ENCODE results near the gene PPP1R14C. TPM values are rescaled to one million over a fixed set of nuclear protein-coding genes. Genes with fewer than 3 reads are reported as not detected.

The PPP1R14C gene
- total and polyA plus RNA-seq, 10 of the 15 experiments (the other 5 are each of a cell fraction or from before 2014, with no cell fraction given) = 0.07 to 1.6 (median 0.13) TPM; not detected in 4

DNA sequence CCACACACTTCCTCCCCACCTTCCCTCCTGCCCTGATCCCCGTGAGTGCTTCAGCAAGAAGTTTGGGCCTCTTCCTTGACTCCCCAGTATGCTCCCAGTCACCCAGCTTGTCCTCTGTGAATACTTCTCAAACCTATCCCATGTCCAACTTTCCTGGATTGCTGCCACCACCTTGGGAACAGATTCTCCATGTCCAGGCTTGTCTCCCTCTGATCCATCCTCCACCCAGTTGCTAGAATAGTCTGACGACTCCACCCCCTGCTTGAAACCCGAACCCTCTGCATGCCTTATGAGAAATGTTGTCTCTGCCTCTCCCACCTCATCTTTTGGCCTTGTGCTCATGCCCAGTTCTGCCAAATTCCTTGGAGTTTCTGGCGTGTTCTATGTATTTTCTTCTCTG lies 108.0 kb downstream of the PPP1R14C start:
- Histone ChIP-seq H3K4me3 (no peak overlapping the region), H3K36me3 (ENCODE audit: control insufficient read depth in 2 of 2, insufficient read depth in 2 of 2, low read length in 1 of 2) (no peaks in the 10 kb centered on the region), H2AFZ (ENCODE audit: control insufficient read depth, low read depth, low read length) (no peak overlapping the region), H3K4me1 (ENCODE audit: control insufficient read depth, insufficient read depth, low read length) (no peaks in the 10 kb centered on the region), H3K27ac (ENCODE audit: control insufficient read depth, insufficient read depth) (no peak overlapping the region), H3K9ac (ENCODE audit: control insufficient read depth, insufficient read depth, low read length) (no peak overlapping the region), H3K79me2 (ENCODE audit: control insufficient read depth, insufficient read depth, low read length) (no peaks in the 10 kb centered on the region), H3K4me2 (ENCODE audit: control insufficient read depth, insufficient read depth) (no peak overlapping the region), H3K27me3 (replicated peaks in 1 of 2; ENCODE audit: control insufficient read depth in 2 of 2, insufficient read depth in 2 of 2, low read length in 1 of 2) (peaks cover under 1 to 2% of the 10 kb centered on the region in 2 experiments; a peak in 3 of 4 replicates), H4K20me1 (ENCODE audit: control insufficient read depth, insufficient read depth) (no peaks in the 10 kb centered on the region), H3K9me3 (replicated peaks; ENCODE audit: control insufficient read depth, insufficient read depth, low read length) (peaks cover 1% of the 10 kb centered on the region; the same call in 2 of the 3 replicates)
- TF ChIP-seq, protein P1, sequence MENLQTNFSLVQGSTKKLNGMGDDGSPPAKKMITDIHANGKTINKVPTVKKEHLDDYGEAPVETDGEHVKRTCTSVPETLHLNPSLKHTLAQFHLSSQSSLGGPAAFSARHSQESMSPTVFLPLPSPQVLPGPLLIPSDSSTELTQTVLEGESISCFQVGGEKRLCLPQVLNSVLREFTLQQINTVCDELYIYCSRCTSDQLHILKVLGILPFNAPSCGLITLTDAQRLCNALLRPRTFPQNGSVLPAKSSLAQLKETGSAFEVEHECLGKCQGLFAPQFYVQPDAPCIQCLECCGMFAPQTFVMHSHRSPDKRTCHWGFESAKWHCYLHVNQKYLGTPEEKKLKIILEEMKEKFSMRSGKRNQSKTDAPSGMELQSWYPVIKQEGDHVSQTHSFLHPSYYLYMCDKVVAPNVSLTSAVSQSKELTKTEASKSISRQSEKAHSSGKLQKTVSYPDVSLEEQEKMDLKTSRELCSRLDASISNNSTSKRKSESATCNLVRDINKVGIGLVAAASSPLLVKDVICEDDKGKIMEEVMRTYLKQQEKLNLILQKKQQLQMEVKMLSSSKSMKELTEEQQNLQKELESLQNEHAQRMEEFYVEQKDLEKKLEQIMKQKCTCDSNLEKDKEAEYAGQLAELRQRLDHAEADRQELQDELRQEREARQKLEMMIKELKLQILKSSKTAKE (IDR thresholded peaks at IDR 0.05; ENCODE audit: low read depth, poor library complexity, severe bottlenecking) = no peak
- TF ChIP-seq EZH2 (IDR thresholded peaks at IDR 0.05; ENCODE audit: borderline replicate concordance, control insufficient read depth, low read depth, low read length) (no peak), POLR2AphosphoS2 (IDR thresholded peaks at IDR 0.05; ENCODE audit: low read depth, low read length) (no peak), BMI1 (IDR thresholded peaks at IDR 0.05; ENCODE audit: borderline replicate concordance) (no peak), SIN3A (IDR thresholded peaks at IDR 0.05; ENCODE audit: low read depth, low read length) (no peak)
- TF ChIP-seq, protein P2, sequence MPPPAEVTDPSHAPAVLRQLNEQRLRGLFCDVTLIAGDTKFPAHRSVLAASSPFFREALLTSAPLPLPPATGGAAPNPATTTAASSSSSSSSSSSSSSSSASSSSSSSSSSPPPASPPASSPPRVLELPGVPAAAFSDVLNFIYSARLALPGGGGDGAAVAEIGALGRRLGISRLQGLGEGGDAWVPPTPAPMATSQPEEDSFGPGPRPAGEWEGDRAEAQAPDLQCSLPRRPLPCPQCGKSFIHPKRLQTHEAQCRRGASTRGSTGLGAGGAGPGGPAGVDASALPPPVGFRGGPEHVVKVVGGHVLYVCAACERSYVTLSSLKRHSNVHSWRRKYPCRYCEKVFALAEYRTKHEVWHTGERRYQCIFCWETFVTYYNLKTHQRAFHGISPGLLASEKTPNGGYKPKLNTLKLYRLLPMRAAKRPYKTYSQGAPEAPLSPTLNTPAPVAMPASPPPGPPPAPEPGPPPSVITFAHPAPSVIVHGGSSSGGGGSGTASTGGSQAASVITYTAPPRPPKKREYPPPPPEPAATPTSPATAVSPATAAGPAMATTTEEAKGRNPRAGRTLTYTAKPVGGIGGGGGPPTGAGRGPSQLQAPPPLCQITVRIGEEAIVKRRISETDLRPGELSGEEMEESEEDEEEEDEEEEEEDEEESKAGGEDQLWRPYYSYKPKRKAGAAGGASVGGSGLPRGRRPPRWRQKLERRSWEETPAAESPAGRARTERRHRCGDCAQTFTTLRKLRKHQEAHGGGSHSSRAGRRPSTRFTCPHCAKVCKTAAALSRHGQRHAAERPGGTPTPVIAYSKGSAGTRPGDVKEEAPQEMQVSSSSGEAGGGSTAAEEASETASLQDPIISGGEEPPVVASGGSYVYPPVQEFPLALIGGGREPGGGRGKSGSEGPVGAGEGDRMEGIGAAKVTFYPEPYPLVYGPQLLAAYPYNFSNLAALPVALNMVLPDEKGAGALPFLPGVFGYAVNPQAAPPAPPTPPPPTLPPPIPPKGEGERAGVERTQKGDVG (CRISPR knock-in tag; IDR thresholded peaks at IDR 0.05) = no peak
- SMC1A ChIA-PET (ENCODE audit: uncharacterized antibody, unreplicated experiment) = interaction anchor here (1.1 kb wide), 1 partner anchor 143 kb away, joined by 3 read pairs; no protein-coding TSS in a partner anchor
- no TSS peak for BruUV-seq (replicated peaks)
- no peak for DNase-seq (ENCODE audit: low read depth, low spot score)
- no peak for FAIRE-seq
- intact Hi-C loops (cut with micrococcal nuclease; ENCODE audit: unreplicated experiment) (no loop called here), in situ Hi-C loops (cut with MboI) (no loop called here)
- POLR2A ChIA-PET = no interaction called here
- RAD21 ChIA-PET (ENCODE audit: unreplicated experiment) = no interaction called here
- WGBS (ENCODE audit: insufficient coverage, insufficient replicate concordance, low lambda C conversion rate, missing lambda C conversion rate) = 3% methylated on average over 4 of the region's 4 CpGs
- CTCF ChIA-PET = interaction anchor here (1.4 kb wide), 1 partner anchor 167 kb away, joined by 4 read pairs; no protein-coding TSS in a partner anchor
- no peak for ATAC-seq

Measured in GM12878 (cell line).